Measurements from ENCODE around the gene PPP1R27. TPM values are rescaled to one million over a fixed set of nuclear protein-coding genes. Genes with fewer than 3 reads are reported as not detected.

Gene PPP1R27
- total RNA-seq, 4 donors from 2014 or later, result not detected

- Histone ChIP-seq H3K27me3 (no peaks in the 10 kb centered on the region), H3K27ac (no peak overlapping the region), H3K4me3 (replicated peaks in 1 of 3) (no peak overlapping the region), H3K9me3 (no peaks in the 10 kb centered on the region), H3K36me3 (peaks cover 20 to 22% of the 10 kb centered on the region in 2 donors), H3K4me1 (peaks cover 25 to 43% of the 10 kb centered on the region in 2 donors)
- 72 to 74% methylated on average over 8 to 14 of the region's 18 CpGs for WGBS, 2 donors
- intact Hi-C loops (cut with DNase I), result no loop called here
- peak; percentile 52 to 68 for DNase-seq
- no peak for TF ChIP-seq POLR2A (IDR thresholded peaks at IDR 0.05)
- TF ChIP-seq, protein P1, sequence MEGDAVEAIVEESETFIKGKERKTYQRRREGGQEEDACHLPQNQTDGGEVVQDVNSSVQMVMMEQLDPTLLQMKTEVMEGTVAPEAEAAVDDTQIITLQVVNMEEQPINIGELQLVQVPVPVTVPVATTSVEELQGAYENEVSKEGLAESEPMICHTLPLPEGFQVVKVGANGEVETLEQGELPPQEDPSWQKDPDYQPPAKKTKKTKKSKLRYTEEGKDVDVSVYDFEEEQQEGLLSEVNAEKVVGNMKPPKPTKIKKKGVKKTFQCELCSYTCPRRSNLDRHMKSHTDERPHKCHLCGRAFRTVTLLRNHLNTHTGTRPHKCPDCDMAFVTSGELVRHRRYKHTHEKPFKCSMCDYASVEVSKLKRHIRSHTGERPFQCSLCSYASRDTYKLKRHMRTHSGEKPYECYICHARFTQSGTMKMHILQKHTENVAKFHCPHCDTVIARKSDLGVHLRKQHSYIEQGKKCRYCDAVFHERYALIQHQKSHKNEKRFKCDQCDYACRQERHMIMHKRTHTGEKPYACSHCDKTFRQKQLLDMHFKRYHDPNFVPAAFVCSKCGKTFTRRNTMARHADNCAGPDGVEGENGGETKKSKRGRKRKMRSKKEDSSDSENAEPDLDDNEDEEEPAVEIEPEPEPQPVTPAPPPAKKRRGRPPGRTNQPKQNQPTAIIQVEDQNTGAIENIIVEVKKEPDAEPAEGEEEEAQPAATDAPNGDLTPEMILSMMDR (IDR thresholded peaks at IDR 0.05), result no peak
Observed at GRCh38 chr17:81865733-81866439, 31.0 kb upstream of the PPP1R27 start.

DNA sequence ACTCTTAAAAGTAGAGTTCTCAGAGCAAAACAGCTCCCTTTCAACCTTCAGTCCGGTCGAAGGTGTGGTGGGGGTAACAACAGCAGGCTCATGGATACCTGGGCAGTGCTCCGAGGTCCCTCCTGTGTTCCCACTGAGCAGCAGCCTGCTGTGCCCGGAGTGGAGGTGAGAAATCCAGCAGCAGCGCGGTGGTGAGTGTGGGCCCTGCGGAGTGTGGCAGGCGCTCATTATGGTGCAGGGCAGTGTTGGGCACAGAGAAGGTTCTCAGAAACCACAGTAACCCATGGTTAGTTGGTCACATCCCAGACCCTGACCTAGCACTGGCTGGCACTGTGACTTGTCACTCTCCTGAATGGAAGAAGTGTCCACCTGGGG is 30.5 kb upstream of the PPP1R27 start:
- Histone ChIP-seq H3K9me3 (no peaks in the 10 kb centered on the region), H3K27me3 (no peaks in the 10 kb centered on the region), H3K27ac (no peak overlapping the region), H3K4me1 (peaks cover 24 to 42% of the 10 kb centered on the region in 2 donors), H3K4me3 (replicated peaks in 1 of 3) (no peak overlapping the region), H3K36me3 (peaks cover 20 to 22% of the 10 kb centered on the region in 2 donors)
- intact Hi-C loops (cut with DNase I), result no loop called here
- DNase-seq, result no peak
- TF ChIP-seq, protein P1 (IDR thresholded peaks at IDR 0.05), result no peak
- no peak for TF ChIP-seq POLR2A (IDR thresholded peaks at IDR 0.05)
- 91 to 93% methylated on average over 8 of the region's 8 CpGs for WGBS, 2 donors

GRCh38 chr17:81863833-81864768 is 29.3 kb upstream of the PPP1R27 start:
- no peak for DNase-seq
- WGBS, 2 donors, result 66 to 79% methylated on average over 4 to 9 of the region's 9 CpGs
- no peak for TF ChIP-seq POLR2A (IDR thresholded peaks at IDR 0.05)
- TF ChIP-seq, protein P1 (IDR thresholded peaks at IDR 0.05), result no peak
- Histone ChIP-seq H3K36me3 (peaks cover 12 to 17% of the 10 kb centered on the region in 2 donors), H3K4me3 (replicated peaks in 1 of 3) (no peak overlapping the region), H3K27me3 (no peaks in the 10 kb centered on the region), H3K27ac (no peak overlapping the region), H3K4me1 (peaks cover 17 to 33% of the 10 kb centered on the region in 2 donors), H3K9me3 (no peaks in the 10 kb centered on the region)
- intact Hi-C loops (cut with DNase I), result no loop called here

- Histone ChIP-seq H3K27me3 (no peaks in the 10 kb centered on the region), H3K27ac (no peak overlapping the region), H3K36me3 (peaks cover 7 to 14% of the 10 kb centered on the region in 2 donors), H3K9me3 (no peaks in the 10 kb centered on the region), H3K4me3 (replicated peaks in 1 of 3) (no peak overlapping the region), H3K4me1 (peaks cover 20 to 38% of the 10 kb centered on the region in 2 donors)
- intact Hi-C loops (cut with DNase I), result no loop called here
- TF ChIP-seq, protein P1 (IDR thresholded peaks at IDR 0.05), result no peak
- no peak for TF ChIP-seq POLR2A (IDR thresholded peaks at IDR 0.05)
- WGBS, 2 donors, result 85 to 93% methylated on average over 6 of the region's 6 CpGs
- DNase-seq, result no peak
Observed at GRCh38 chr17:81863123-81863675, 28.3 kb upstream of the PPP1R27 start.
